A549 (cell line): ENCODE data around the gene SP2.

Source experiments
- CHD2 ChIP-seq: fragments of 150-350 bp; IDR thresholded peaks from 2 replicates; pipeline ENCODE4 v1.6.1; 2014; ENCODE audit warnings: low read length; ENCODE audit not compliant: partially characterized antibody
- EHMT2 ChIP-seq: fragments of 200-600 bp; sonication (generic); IDR thresholded peaks from 2 replicates; pipeline ENCODE4 v1.6.1; 2016; ENCODE audit warnings: antibody characterized with exemption, low read depth, mild to moderate bottlenecking, moderate library complexity
- ELK1 ChIP-seq: fragments of 150-350 bp; IDR thresholded peaks from 2 replicates; pipeline ENCODE4 v1.6.1; 2014; ENCODE audit warnings: low read depth, mild to moderate bottlenecking, low read length
- PBX3 ChIP-seq: IDR thresholded peaks from 2 replicates; pipeline ENCODE4 v1.6.1; 2012
- PHF8 ChIP-seq: fragments of 200-600 bp; sonication (generic); IDR thresholded peaks from 2 replicates; pipeline ENCODE4 v1.6.1; 2016; ENCODE audit warnings: low read depth, mild to moderate bottlenecking, antibody characterized with exemption, moderate library complexity, borderline replicate concordance
- RARB ChIP-seq: fragments of 250-450 bp; sonication (Bioruptor Pico); IDR thresholded peaks from 2 replicates; pipeline ENCODE4 v1.8.0; 2021; ENCODE audit warnings: mild to moderate bottlenecking, moderate library complexity
- RCOR1 ChIP-seq: fragments of 150-350 bp; IDR thresholded peaks from 2 replicates; pipeline ENCODE4 v1.6.1; 2014; ENCODE audit warnings: antibody characterized with exemption, low read length, low read depth
- RFX5 ChIP-seq: fragments of 450-650 bp; IDR thresholded peaks from 2 replicates; pipeline ENCODE4 v1.7.1; 2014; ENCODE audit warnings: antibody characterized with exemption, mild to moderate bottlenecking, moderate library complexity
- SREBF2 ChIP-seq: fragments of 450-650 bp; IDR thresholded peaks from 2 replicates; pipeline ENCODE4 v1.6.1; 2014; ENCODE audit warnings: mild to moderate bottlenecking, moderate library complexity
- TF ChIP-seq, protein P1 (sequence below): fragments of >200 bp; sonication (Bioruptor Twin); formaldehyde crosslinking; IDR thresholded peaks from 3 replicates; pipeline ENCODE4 v1.5.1; 2016

DNA sequence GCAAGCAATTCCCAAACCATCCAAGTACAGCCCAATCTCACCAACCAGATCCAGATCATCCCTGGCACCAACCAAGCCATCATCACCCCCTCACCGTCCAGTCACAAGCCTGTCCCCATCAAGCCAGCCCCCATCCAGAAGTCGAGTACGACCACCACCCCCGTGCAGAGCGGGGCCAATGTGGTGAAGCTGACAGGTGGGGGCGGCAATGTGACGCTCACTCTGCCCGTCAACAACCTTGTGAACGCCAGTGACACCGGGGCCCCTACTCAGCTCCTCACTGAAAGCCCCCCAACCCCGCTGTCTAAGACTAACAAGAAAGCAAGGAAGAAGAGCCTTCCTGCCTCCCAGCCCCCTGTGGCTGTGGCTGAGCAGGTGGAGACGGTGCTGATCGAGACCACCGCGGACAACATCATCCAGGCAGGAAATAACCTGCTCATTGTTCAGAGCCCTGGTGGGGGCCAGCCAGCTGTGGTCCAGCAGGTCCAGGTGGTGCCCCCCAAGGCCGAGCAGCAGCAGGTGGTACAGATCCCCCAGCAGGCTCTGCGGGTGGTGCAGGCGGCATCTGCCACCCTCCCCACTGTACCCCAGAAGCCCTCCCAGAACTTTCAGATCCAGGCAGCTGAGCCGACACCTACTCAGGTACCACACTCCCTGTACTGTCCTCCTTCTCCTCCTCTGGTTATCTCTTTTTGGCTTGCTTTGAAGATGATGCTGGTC is 20.6 kb downstream of the SP2 start:
- TF ChIP-seq ELK1 (no peak), SREBF2 (no peak), RFX5 (no peak), EHMT2 (no peak), PBX3 (no peak), CHD2 (no peak), RARB (no peak), RCOR1 (no peak), PHF8 (no peak)
- TF ChIP-seq, protein P1, sequence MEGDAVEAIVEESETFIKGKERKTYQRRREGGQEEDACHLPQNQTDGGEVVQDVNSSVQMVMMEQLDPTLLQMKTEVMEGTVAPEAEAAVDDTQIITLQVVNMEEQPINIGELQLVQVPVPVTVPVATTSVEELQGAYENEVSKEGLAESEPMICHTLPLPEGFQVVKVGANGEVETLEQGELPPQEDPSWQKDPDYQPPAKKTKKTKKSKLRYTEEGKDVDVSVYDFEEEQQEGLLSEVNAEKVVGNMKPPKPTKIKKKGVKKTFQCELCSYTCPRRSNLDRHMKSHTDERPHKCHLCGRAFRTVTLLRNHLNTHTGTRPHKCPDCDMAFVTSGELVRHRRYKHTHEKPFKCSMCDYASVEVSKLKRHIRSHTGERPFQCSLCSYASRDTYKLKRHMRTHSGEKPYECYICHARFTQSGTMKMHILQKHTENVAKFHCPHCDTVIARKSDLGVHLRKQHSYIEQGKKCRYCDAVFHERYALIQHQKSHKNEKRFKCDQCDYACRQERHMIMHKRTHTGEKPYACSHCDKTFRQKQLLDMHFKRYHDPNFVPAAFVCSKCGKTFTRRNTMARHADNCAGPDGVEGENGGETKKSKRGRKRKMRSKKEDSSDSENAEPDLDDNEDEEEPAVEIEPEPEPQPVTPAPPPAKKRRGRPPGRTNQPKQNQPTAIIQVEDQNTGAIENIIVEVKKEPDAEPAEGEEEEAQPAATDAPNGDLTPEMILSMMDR = no peak
